ENCODE measurements around the gene AKAP6.

Gene AKAP6

DNA sequence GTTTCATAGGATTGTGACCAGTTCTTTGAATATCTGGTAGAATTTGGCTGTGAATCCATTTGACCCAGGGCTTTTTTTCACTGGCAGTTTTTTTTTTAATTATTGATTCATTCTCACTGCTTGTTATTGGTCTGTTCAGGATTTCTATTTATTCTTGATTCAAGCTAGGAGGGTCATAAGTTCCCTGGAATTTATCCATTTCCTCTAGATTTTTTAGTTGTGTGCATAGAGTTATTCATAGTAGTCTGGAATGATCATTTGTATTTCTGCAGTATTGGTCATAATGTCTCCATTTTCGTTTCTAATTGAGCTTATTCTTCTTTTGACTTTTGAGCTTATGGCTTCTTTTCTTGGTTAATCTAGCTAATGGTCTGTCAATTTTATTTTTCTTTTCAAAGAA, 291.6 kb downstream of the AKAP6 start:
- DNase-seq (ENCODE audit: low read depth) = no peak

DNA sequence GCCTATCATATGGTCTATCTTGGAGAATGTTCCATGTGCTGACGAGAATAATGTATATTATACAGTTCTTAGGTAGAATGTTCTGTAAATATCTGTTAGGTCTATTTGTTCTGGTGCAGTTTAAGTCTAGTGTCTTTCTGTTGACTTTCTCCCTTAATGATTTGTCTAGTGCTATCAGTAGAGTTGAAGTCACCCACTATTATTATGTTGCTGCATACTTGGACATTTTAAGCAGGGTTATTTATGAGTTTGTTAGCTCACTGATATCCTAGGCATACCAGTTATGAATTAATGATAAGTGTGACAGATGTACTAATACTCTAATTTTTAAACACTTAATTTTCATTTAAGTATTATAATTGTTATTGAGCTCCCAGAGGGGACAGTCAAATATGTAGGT, 292.5 kb downstream of the AKAP6 start:
- no peak for DNase-seq (ENCODE audit: low read depth)

GRCh38 chr14:32622742-32623141, 293.6 kb downstream of the AKAP6 start:
- DNase-seq (ENCODE audit: low read depth) = no peak

DNA sequence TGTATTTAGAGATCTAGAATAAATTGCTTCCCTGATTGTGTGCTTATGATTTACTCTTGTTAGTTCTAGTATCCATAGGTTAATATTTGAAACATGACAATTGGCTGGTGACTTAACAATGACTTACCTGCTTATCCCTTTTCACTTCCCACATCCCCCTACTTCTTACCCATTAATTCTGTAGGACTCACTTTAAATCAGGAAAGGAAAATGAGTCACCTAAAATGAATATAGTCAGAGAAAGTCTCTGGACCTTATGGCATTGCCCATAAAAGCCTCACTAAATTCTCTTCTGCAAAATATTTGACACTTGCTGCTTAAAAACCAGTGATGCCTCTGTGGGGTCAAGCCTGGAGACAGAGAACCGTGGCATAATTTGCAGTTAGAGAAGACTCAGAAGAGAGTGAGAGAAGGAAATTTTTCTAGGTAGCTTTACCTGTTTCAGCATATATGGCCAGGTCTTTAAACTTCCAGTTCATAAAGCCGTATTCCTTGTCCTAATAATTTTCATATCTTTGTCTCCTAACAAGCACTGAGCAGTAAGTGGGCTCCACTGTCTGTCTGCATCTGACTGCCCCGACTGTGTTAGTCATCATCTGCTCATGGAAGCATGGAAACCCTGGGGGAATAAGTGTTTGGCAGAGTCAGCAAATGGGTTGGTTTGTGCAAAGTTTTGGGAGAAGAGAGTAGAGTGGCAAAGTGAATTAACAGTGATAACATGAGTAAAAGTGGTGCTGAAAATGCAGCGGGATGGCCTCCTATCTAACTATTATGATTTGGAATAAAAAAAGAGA, 294.4 kb downstream of the AKAP6 start:
- peak; percentile 34 for DNase-seq (ENCODE audit: low read depth)

GRCh38 chr14:32625211-32625610, 296.1 kb downstream of the AKAP6 start:
- no peak for DNase-seq (ENCODE audit: low read depth)

DNA sequence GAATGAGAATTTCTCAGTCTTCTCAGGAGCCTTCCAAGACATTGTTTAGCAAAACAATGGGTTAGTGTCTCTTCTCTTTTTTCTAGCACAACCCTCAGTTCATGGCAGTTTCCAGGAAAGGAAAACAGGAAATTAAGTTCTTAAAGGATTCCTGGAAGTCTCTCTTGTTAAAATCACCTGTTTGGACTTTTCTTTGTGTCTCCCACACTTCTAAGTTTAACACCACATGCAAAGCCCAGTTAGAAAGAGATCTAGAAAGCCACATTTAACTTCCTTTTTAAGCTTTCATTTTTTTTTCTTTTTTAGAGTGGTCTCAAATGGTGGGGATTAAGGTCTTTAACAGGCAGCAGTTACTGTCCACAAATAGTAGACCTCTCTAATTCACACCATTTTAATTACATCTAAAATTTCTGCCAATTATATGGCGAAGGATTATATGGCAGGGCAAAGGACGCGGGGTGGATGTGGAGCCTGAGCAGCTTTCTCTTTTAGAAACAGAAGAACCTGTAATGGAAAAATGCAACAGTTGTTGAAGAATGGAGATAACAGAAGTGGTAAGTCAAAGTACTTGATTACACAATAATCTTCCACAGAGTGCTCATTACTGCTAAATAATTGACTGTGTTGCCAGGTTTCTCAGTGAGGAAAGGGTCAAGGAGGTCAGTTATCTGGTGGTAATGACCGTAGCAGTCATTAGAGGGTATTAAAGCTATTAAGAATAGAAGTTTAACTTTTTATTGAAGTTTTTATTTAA, 298.6 kb downstream of the AKAP6 start:
- no peak for DNase-seq (ENCODE audit: low read depth)

GRCh38 chr14:32629236-32629635, 300.1 kb downstream of the AKAP6 start:
- peak; percentile 40 for DNase-seq (ENCODE audit: low read depth)

GRCh38 chr14:32630701-32631100, 301.6 kb downstream of the AKAP6 start:
- no peak for DNase-seq (ENCODE audit: low read depth)

GRCh38 chr14:32633224-32633859, 304.2 kb downstream of the AKAP6 start:
- no peak for DNase-seq (ENCODE audit: low read depth)

- DNase-seq (ENCODE audit: low read depth) = no peak
These were observed 304.8 kb downstream of the AKAP6 start for GRCh38 chr14:32633930-32634329.

GRCh38 chr14:32635061-32635719, 306.1 kb downstream of the AKAP6 start:
- DNase-seq (ENCODE audit: low read depth) = peak; percentile 59

DNA sequence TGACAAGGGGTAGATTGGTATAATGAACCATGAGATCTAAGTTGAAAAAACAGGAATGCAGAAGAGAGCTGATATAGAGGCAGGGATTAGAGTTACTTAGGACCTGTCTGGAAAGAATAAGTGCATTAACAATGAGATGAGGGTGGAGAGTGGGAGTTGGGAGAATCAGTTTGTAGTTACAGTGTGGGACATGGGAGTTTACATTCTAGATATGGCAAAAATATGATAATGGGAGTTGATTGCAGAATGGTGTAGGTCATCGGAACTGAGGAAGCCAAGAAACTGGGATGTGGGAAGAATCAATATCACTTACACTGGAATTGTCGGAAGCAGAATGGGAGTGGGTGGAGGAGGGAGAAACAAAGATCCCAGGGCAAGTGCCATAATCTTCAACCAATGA, 308.5 kb downstream of the AKAP6 start:
- DNase-seq (ENCODE audit: low read depth) = no peak

GRCh38 chr14:32639208-32639607, 310.1 kb downstream of the AKAP6 start:
- DNase-seq (ENCODE audit: low read depth) = no peak

DNA sequence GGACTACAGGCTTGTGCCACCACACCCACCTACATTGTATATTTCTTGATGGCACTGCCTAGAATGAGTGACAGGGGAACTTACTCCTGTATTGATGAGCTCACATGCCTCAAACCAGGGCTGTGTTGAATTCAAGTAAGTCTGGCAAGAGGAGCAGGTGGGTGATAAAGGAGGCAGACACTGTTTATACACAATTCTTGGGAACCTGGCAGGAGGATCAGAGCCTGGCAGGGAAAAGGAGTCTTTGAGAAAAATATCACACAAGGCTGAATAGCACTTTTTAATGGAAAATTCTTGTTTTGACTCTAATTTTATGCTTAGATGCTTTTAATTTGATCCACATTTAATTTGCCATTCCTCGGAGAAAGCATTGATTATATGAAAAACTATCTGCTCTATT, 316.5 kb downstream of the AKAP6 start:
- no peak for DNase-seq (ENCODE audit: low read depth)

DNA sequence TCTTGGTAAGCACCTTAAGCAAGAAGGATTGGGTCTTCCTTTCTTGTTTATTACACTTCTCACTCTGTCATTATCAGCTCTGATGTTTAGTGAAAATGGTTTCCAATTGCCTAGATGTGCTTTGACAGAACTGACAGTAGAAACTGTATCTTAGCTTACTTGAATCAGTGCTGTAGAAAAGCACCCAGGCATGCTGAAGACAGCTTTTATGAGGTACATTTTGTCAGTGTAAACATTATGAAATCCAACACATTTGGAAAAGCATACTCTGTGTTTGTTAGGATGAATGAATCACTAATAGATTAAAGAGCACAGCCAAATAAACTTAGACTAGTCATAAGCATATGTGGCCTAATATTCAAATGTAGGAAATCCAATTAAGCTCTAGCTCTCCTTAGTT, 319.3 kb downstream of the AKAP6 start:
- DNase-seq (ENCODE audit: low read depth) = peak; percentile 80

DNA sequence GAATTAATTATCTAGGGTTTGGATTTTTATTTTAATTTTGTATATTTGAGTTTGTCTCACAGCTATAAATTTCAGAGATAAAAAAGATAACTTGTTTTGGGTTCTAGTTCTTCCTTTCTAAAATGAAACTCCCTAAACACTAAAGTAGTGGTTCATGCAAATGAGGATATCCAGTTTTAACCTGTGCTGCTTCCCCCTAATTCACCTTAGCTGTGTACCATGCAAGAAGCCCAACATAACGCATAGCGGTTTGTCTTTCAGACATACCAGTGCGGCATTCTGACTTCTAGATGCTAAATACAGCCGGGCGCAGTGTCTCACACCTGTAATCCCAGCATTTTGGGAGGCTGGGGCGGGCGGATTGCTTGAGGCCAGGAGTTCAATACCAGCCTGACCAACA, 320.9 kb downstream of the AKAP6 start:
- DNase-seq (ENCODE audit: low read depth) = no peak

DNA sequence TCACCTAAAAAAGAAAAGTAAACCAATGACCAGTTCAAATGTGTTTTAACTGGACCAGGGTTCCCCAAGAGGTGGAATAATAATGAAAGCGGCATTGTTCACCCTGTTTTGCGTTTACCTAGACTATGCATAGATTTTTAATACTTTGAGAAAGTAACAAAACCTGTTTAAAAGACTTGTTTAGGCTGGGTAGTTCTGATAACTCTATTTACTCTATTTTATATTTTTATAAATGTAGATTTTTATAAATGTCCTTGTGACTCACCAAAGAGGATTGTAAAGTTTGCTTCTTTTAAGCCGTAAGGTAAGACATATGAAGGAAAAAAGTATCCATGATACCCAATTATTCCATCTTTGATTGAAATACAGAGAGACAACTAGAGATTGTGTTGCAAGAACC, 321.6 kb downstream of the AKAP6 start:
- DNase-seq (ENCODE audit: low read depth) = no peak

- peak; percentile 53 for DNase-seq (ENCODE audit: low read depth)
These were observed 325.0 kb downstream of the AKAP6 start for GRCh38 chr14:32654106-32654505.

GRCh38 chr14:32656601-32657000, 327.5 kb downstream of the AKAP6 start:
- no peak for DNase-seq (ENCODE audit: low read depth)

DNA sequence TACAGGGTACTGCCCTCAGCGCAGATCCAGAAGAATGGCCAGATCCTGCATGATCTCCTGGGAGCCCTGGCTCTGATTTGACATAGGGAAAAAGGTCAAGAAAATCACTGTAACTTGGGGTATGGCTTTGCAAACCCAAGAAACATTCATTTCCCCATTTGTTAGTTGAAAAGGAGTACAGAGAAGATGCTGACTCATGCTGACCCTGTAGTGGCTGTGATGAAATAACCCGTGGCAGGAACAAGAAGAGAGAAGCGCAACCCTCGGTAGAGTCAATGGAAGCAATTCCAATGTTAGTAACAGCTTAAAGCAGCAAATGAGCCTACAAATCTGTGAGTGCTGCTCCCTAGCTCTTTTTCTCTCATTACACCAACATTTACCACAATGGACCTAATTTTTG, 328.0 kb downstream of the AKAP6 start:
- DNase-seq (ENCODE audit: low read depth) = peak; percentile 91

DNA sequence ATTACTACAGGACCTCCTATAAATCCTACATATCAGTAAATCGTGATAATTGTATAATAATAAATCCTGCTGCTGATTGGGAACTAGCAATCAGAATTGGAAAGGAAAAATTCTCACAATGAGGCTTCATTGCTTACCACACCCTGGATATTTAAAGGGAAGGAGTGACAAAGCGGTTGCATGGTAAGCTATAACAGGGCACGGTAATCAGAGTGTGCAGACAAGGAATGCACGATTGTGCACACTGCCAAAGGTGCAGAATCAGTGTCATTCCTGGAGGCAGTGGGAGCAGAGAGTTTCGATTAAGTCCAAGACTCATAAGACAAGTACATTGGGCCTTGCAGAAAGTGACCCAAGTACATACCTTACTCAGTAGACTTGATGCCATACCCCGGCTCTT, 332.1 kb downstream of the AKAP6 start:
- DNase-seq (ENCODE audit: low read depth) = no peak

DNA sequence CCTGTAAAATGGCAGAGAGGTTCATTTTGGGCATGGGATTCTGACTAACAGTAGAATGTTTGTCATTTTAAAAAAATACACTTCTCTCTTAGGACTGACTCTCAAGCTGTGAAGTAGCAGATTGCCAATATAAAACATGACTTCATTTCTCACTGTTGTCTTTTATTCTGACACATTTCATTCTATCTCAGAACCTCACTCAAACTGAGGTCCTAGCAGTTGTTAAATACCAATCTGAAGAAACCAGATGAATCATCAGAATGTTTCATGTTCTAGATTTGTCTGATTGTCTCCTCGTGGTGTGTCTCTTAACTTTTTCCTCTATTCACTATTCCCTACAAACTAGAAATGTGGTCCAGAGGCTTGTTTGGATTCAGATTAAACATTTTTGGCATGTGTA, 333.1 kb downstream of the AKAP6 start:
- DNase-seq (ENCODE audit: low read depth) = no peak

GRCh38 chr14:32666308-32666707, 337.2 kb downstream of the AKAP6 start:
- DNase-seq (ENCODE audit: low read depth) = peak; percentile 13
